Muscle of leg (tissue), 16 donors: ENCODE results near the gene AQP5. TPM values are rescaled to one million over a fixed set of nuclear protein-coding genes. Genes with fewer than 3 reads are reported as not detected.
A peak's percentile ranks its signal among the peaks of the same experiment; 100 is the strongest.

ENCODE experiments used
- DNase-seq: peaks from one replicate; pipeline ENCODE4 v3.0.0; 2013
- H3K27ac ChIP-seq: one replicate; pipeline ENCODE4 v1.5.1; 2013; ENCODE audit warnings: mild to moderate bottlenecking, low read length, control low read depth
- H3K27me3 ChIP-seq: one replicate; pipeline ENCODE4 v1.6.1; 2013; ENCODE audit warnings: low read length; ENCODE audit not compliant: control insufficient read depth, insufficient read depth
- H3K36me3 ChIP-seq: one replicate; pipeline ENCODE4 v1.6.1; 2013; ENCODE audit warnings: low read length; ENCODE audit not compliant: control insufficient read depth, insufficient read depth
- H3K4me1 ChIP-seq: one replicate; pipeline ENCODE4 v1.6.1; 2013; ENCODE audit warnings: low read length; ENCODE audit not compliant: control insufficient read depth, insufficient read depth
- H3K4me3 ChIP-seq: one replicate; pipeline ENCODE4 v1.5.1; 2013; ENCODE audit warnings: low read length, control low read depth
- H3K9me3 ChIP-seq: replicated peaks from 2 replicates; pipeline ENCODE4 v1.6.1; 2013; ENCODE audit warnings: low read depth, low read length; ENCODE audit not compliant: control insufficient read depth
- WGBS: methylation state at CpG from one replicate; pipeline ENCODE4 v1.1.5; 2013; ENCODE audit warnings: missing lambda C conversion rate; ENCODE audit not compliant: insufficient coverage; 5-methylcytosine and 5-hydroxymethylcytosine counted together
- long read RNA-seq, 11 donors: transcript quantifications; one replicate each; lab custom pipeline, GENCODE V29; 2026
- polyA plus RNA-seq, 8 donors: library from polyadenylated mRNA; unstranded; fragments of 120-200 nt; gene quantifications; one replicate each; pipeline versions ENCODE4 v1.2.1 to v1.2.3, GENCODE V29; 2013; ENCODE audit warnings: inconsistent platforms in 1 of 8, low replicate concordance in 1 of 8; ENCODE audit not compliant: insufficient read length in 8 of 8, insufficient read depth in 1 of 8
- total RNA-seq: library from RNA; stranded (reverse); fragments of 120-200 nt; gene quantifications from one replicate; pipeline ENCODE4 v1.2.4, GENCODE V29; 2013

Gene AQP5
- total RNA-seq (0.71 TPM), polyA plus RNA-seq (1 to 10 TPM in 1 of 8 donors, under 1 TPM in 7; 0.23 to 1.1 (median 0.55) TPM)
- long read RNA-seq, donor 1, partial matches to known transcripts: 0 of 1 reads
- long read RNA-seq, donor 1, other reads (novel, unspliced or antisense): 0 of 1 reads
- long read RNA-seq, donor 2: 0 reads
- long read RNA-seq, donor 3: 0 reads
- long read RNA-seq, donor 4: 0 reads
- long read RNA-seq, donor 5, partial matches to known transcripts: 0 of 1 reads
- long read RNA-seq, donor 5, other reads (novel, unspliced or antisense): 0 of 1 reads
- long read RNA-seq, donor 6: 0 reads
- long read RNA-seq, donor 7, partial matches to known transcripts: 0 of 1 reads
- long read RNA-seq, donor 7, other reads (novel, unspliced or antisense): 0 of 1 reads
- long read RNA-seq, donor 8: 0 reads
- long read RNA-seq, donor 9: 0 reads
- long read RNA-seq, donor 10: 0 reads
- long read RNA-seq, donor 11: 0 reads

DNA sequence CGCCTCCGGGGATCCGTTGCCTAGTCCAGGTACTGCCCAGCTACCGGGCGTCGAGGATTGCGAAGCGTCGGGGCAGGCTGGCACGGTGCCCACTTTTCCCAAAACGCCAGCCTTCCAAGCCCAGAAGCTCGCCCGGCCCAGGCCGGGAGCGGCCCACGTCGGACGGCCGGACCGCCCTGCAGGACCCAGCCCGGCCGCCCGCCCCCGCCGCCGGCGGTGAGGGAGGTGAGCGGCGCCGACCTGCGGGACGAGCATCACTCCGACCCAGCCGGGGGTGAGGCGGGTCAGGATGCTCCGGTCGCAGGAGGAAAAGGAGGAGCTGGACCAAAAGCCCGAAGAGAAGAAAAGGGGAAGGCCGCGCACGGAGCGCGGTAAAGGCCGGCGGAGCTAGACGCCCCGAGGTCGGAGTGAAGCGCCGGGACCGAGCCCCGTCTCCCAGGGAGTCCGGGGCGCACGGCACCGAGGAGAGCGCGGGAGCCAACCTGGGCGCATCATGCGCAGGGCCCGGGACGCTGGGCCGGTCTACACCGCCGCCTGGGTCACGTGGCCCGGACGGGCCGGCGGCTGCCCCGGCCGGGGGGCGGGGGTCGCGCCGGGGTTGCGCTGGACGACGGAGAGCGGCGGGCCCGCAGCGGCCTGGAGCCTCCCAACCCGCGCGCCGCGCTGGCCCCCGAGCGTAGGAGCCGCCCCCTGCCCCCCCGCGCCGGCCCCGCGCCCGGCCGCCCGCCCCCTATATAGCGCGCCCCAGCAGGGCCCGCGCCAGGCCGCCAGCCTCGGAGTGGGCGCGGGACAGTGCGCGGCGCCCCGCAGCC is at the start of gene AQP5:
AQP5 (plus strand) TSS at position 762 of the 812 bp plus-strand sequence. CDS start 146 bp downstream, outside the sequence.
- WGBS: 1% methylated on average over 108 of the region's 111 CpGs
- H3K27ac ChIP-seq: no peak within 1 kb of the TSS
- DNase-seq: no peak

DNA sequence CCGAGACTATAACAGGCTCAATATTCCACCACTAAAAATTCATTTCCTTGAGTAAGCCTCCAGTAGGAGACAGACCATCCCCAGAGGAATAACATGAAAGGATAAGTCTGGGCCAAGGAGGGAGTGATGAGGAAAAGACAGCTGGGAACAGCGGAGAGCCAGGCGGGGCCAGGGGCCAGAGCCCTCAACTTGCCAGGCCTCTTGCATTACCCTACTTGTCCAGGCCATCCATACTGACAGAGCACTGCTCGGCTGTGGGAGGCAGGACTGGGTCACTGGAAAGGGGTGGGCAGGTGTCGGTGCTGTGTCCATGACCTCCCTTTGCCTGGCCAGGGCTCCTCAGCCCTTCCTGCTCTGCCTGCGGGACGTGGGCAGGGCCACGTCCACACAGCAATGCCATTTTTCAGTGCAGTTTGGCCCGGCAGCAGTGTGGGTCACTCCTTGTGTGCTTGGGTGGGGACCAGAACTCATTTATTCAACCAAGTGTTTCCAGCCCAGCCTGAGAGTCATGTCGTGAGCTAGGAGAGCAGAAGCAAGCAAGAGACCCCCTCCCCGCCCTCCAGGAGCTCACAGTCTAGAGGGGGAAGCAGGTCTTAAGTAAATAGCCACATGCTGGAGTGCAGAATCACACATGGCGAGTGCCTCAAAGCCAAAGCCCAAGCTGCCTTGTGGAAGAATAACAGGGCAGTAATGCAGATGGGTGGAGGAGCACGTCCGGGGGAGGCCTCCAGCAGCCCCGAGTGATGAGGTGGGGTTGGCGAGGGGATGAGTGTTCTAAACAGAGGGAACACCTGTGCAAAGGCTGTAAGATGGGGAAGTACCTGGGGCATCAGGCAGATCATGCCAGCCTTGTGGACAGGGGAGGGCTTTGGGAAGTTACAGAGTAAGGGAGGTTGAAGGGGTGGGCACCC is 49.1 kb upstream of the AQP5 start:
- Histone ChIP-seq H3K4me3 (no peak overlapping the region), H3K36me3 (no peaks in the 10 kb centered on the region), H3K27me3 (peaks cover 2% of the 10 kb centered on the region), H3K9me3 (no peaks in the 10 kb centered on the region), H3K27ac (no peak overlapping the region), H3K4me1 (peaks cover 13% of the 10 kb centered on the region)
- no peak for DNase-seq
- 65% methylated on average over 12 of the region's 16 CpGs for WGBS

More for the DNA sequence above, at the start of gene AQP5:
- H3K27me3 ChIP-seq: peaks cover 78% of the 10 kb centered on the region
- H3K36me3 ChIP-seq: no peaks in the 10 kb centered on the region
- peaks cover 29% of the 10 kb centered on the region for H3K4me1 ChIP-seq
- H3K4me3 ChIP-seq: peak within 1 kb of the TSS; percentile 25
- no peaks in the 10 kb centered on the region for H3K9me3 ChIP-seq

DNA sequence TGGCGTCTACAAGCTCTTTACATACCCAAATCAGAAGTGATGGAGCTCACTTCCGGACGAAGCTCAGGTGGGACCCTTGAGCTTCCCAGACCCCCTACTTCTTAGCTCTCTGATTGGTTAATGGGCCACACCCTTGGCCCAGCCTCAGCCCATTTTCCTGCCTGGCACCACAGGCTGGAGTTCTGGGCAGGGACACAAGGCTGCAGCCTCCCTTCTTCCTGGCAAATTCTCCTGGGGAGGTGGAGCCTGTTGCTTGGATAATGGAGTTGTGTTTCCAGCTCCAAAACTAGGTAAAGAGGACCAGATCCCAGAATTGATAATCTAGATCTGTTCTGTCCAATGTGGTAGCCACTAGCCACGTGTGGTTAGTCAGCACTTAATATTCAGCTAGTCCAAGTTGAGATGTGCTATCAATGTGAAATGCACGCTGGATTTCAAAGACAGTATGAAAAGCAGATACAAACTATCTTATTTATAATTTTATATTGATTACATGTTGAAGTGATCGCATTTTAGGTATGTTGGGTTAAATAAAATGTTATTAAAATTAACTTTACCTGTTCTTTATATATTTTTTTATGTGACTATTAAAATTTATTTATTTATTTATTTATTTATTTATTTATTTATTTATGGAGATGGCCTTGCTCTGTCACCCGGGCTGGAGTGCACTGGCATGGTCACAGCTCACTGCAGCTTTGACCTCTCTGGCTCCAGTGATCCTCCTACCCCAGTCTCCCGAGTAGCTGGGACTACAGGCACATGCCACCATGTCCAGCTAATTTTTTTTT is 45.3 kb upstream of the AQP5 start:
- Histone ChIP-seq H3K27ac (no peak overlapping the region), H3K27me3 (peaks cover 2% of the 10 kb centered on the region), H3K9me3 (no peaks in the 10 kb centered on the region), H3K4me1 (peaks cover 7% of the 10 kb centered on the region), H3K4me3 (no peak overlapping the region), H3K36me3 (no peaks in the 10 kb centered on the region)
- DNase-seq: no peak
- WGBS: 60% methylated on average over 1 of the region's 8 CpGs

DNA sequence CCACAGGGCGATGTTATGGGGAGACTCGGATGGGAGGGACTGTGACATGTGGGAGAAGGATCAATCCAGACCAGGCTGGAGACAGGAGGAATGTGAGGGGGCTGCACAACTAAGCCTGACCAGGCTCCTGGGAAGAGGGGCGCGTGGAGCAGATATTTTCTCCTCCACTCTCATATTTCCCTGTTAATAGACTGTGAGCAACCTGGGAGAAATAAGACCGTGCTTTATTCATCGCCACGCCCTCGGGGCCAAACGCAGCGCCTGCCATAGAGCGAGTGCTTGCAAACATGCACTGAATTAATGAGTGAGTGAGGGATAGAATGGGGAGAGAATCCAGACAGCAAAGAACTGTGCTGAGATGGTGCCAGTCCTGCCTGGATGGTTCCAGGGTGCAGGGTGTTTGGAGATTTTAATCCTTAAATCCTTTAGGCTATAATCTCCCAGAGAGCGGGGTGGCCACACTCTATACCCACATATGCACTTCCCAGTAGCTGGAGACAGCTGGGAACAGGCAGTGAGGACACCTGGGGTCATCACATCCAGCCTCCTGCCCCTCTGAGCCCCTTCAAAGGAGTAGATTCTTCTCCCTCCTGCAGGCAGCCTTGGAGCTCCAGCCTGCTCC is 44.4 kb upstream of the AQP5 start:
- Histone ChIP-seq H3K4me1 (peaks cover 9% of the 10 kb centered on the region), H3K27ac (no peak overlapping the region), H3K9me3 (no peaks in the 10 kb centered on the region), H3K27me3 (no peaks in the 10 kb centered on the region), H3K36me3 (no peaks in the 10 kb centered on the region), H3K4me3 (no peak overlapping the region)
- 63% methylated on average over 4 of the region's 12 CpGs for WGBS
- no peak for DNase-seq

DNA sequence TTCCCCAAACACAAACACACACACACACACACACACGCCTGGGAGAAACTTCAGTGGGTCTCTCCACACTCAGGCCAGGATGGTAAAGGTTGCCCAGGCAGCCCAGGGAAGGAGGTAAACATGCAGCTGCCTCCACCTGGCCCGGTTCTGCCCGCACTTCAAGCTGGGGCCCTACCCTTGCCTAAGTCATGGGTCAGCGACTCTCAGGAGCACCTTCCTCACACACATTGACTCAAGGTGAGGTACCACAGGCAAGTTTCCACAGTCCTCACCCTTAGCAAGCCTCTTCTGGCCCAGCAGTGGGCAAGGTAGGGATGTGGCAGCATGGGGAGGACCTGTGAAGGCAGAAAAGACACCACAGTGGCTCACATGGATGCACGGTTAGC is 43.9 kb upstream of the AQP5 start:
- DNase-seq: no peak
- 67% methylated on average over 3 of the region's 5 CpGs for WGBS
- H3K9me3 ChIP-seq: no peaks in the 10 kb centered on the region
- H3K4me3 ChIP-seq: no peak overlapping the region
- peaks cover 14% of the 10 kb centered on the region for H3K4me1 ChIP-seq
- no peaks in the 10 kb centered on the region for H3K27me3 ChIP-seq
- H3K27ac ChIP-seq: no peak overlapping the region
- no peaks in the 10 kb centered on the region for H3K36me3 ChIP-seq

DNA sequence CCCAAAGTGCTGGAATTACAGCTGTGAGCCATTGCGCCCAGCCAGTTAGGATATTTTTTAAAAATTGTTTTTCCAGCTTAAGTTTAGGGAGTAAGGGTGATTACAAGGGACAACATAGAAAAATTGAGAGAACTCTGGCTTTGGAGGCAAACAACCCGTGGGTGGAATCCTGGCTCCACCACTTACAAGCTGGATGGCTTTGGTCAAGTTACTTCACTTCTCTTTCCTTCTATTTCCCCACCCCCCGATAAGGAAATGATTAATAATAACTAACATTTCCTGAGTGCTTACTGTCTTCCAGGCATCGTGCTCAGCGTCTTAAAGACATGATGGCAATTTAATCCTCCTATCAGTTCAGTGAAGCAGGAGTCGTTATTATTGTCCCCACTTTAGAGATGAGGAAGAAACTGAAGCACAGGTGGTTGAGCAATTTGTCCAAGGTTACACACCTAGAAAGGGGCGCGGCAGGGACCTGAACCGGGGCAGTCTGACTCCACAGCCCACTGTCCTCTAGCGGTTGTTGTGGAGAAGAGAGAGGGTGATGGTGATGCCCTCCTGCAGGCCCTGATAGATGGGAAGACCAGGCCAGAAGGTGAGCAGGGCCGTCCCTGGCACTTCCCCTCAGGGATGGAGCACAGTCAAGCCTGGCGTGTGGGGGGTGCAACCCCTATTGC is 41.3 kb upstream of the AQP5 start:
- H3K27me3 ChIP-seq: no peaks in the 10 kb centered on the region
- no peak overlapping the region for H3K27ac ChIP-seq
- no peaks in the 10 kb centered on the region for H3K36me3 ChIP-seq
- H3K4me1 ChIP-seq: peaks cover 25% of the 10 kb centered on the region
- no peaks in the 10 kb centered on the region for H3K9me3 ChIP-seq
- no peak overlapping the region for H3K4me3 ChIP-seq
- DNase-seq: no peak
- WGBS: 65% methylated on average over 7 of the region's 12 CpGs

DNA sequence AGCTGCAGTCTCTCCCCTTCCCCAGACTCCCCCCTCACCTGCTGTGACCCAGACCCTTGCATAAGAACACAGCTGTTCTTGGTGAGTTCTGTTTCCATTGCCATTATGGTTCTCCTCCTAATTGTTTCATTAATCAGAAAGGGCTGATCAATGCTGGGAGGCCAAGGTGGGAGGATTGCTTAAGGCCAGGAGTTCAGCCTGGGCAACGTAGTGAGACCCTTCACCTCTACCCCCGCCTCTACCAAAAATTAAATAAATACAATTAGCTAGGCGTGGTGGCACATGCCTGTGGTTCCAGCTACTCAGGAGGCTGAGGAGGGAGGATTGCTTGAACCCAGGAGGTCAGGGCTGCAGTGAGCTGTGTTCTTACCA is 40.8 kb upstream of the AQP5 start:
- no peak for DNase-seq
- Histone ChIP-seq H3K27me3 (no peaks in the 10 kb centered on the region), H3K4me3 (no peak overlapping the region), H3K9me3 (no peaks in the 10 kb centered on the region), H3K27ac (no peak overlapping the region), H3K4me1 (peaks cover 25% of the 10 kb centered on the region), H3K36me3 (no peaks in the 10 kb centered on the region)
- WGBS: 100% methylated on average over 1 of the region's 3 CpGs

DNA sequence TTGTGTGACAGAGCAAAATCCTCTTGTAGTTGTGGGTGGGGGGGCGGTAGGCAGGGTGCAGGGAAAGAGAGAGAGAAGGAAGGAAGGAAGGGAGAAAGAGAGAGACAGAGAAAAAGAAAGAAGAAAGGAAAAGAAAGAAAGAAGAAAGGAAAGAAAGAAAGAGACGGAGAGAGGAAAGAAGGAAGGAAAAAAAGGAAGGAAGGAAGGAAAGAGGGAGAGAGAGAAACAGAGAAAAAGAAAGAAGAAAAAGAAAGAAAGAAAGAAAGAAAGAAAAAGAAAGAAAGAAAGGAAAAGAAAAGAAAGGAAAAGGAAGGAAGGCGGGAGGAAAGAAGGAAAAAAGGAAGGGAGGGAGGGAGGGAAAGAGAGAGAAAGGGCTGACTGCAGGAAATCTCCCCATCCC is 40.4 kb upstream of the AQP5 start:
- H3K27ac ChIP-seq: no peak overlapping the region

More for the DNA sequence above, 40.4 kb upstream of the AQP5 start:
- H3K36me3 ChIP-seq: no peaks in the 10 kb centered on the region
- no peak for DNase-seq
- no peaks in the 10 kb centered on the region for H3K9me3 ChIP-seq
- no peak overlapping the region for H3K4me3 ChIP-seq
- 95% methylated on average over 2 of the region's 3 CpGs for WGBS
- no peaks in the 10 kb centered on the region for H3K27me3 ChIP-seq
- peaks cover 25% of the 10 kb centered on the region for H3K4me1 ChIP-seq
